ENCODE measurements around the gene AHCY.
"Not testable (repeated sequence)": the region's sequence is repeated elsewhere in the genome, so short reads cannot be mapped to it uniquely, and the experiment has no call there.

Gene AHCY

GRCh38 chr20:34302723-34303533, at the start of gene AHCY:
Gene AHCY (minus strand): TSS chr20:34303355. CDS start chr20:34303270, 85 bp downstream.
- peak; percentile 90 for DNase-seq (ENCODE audit: low read depth)

GRCh38 chr20:34350095-34350494, 46.9 kb upstream of the AHCY start:
- no peak for DNase-seq (ENCODE audit: low read depth)

- no peak for DNase-seq (ENCODE audit: low read depth)
Observed at GRCh38 chr20:34347571-34347970, 44.4 kb upstream of the AHCY start.

GRCh38 chr20:34346533-34346865, 43.3 kb upstream of the AHCY start:
- DNase-seq (ENCODE audit: low read depth), result not testable (repeated sequence)

- DNase-seq (ENCODE audit: low read depth), result not testable (repeated sequence)
Observed at GRCh38 chr20:34345839-34346532, 42.8 kb upstream of the AHCY start.

- DNase-seq (ENCODE audit: low read depth), result no peak
Observed at GRCh38 chr20:34345402-34345736, 42.2 kb upstream of the AHCY start.

- DNase-seq (ENCODE audit: low read depth), result no peak
Observed at GRCh38 chr20:34344238-34344637, 41.1 kb upstream of the AHCY start.

GRCh38 chr20:34343458-34344211, 40.5 kb upstream of the AHCY start:
- DNase-seq (ENCODE audit: low read depth), result no peak

GRCh38 chr20:34341199-34341598, 38.0 kb upstream of the AHCY start:
- DNase-seq (ENCODE audit: low read depth), result not testable (repeated sequence)

- not testable (repeated sequence) for DNase-seq (ENCODE audit: low read depth)
Observed at GRCh38 chr20:34340726-34341125, 37.6 kb upstream of the AHCY start.

- DNase-seq (ENCODE audit: low read depth), result no peak
Observed at GRCh38 chr20:34337982-34338726, 35.0 kb upstream of the AHCY start.

GRCh38 chr20:34337544-34337943, 34.4 kb upstream of the AHCY start:
- no peak for DNase-seq (ENCODE audit: low read depth)

GRCh38 chr20:34334654-34335407, 31.7 kb upstream of the AHCY start:
- no peak for DNase-seq (ENCODE audit: low read depth)

GRCh38 chr20:34333786-34334185, 30.6 kb upstream of the AHCY start:
- DNase-seq (ENCODE audit: low read depth), result no peak

- DNase-seq (ENCODE audit: low read depth), result no peak
Observed at GRCh38 chr20:34332262-34332920, 29.2 kb upstream of the AHCY start.

GRCh38 chr20:34331838-34332237, 28.7 kb upstream of the AHCY start:
- DNase-seq (ENCODE audit: low read depth), result no peak

- DNase-seq (ENCODE audit: low read depth), result not testable (repeated sequence)
Observed at GRCh38 chr20:34330861-34331544, 27.8 kb upstream of the AHCY start.

- DNase-seq (ENCODE audit: low read depth), result no peak
Observed at GRCh38 chr20:34328928-34329677, 25.9 kb upstream of the AHCY start.

GRCh38 chr20:34328207-34328606, 25.1 kb upstream of the AHCY start:
- not testable (repeated sequence) for DNase-seq (ENCODE audit: low read depth)

- DNase-seq (ENCODE audit: low read depth), result no peak
Observed at GRCh38 chr20:34324541-34324940, 21.4 kb upstream of the AHCY start.
